Measurements from ENCODE around the gene ZDHHC8. TPM values are rescaled to one million over a fixed set of nuclear protein-coding genes. Genes with fewer than 3 reads are reported as not detected.

ZDHHC8 gene
- total RNA-seq, 2 donors from 2014 or later, result 20.0 to 21.4 TPM

- DNase-seq, result no peak
- peaks cover 0 to 28% of the 10 kb centered on the region in 2 donors for H3K36me3 ChIP-seq (replicated peaks in 1 of 2; ENCODE audit: insufficient read depth in 1 of 2, low read depth in 2 of 2)
- 47 to 58% methylated on average over 8 to 14 of the region's 14 CpGs for WGBS, 2 donors
Measured at GRCh38 chr22:20111045-20111688, 20.4 kb upstream of the ZDHHC8 start.

GRCh38 chr22:20111689-20112622, 19.6 kb upstream of the ZDHHC8 start:
- Histone ChIP-seq H3K36me3 (replicated peaks in 1 of 2; ENCODE audit: insufficient read depth in 1 of 2, low read depth in 2 of 2) (peaks cover 0 to 20% of the 10 kb centered on the region in 2 donors), H3K4me3 (no peak overlapping the region), H3K9me3 (no peaks in the 10 kb centered on the region), H3K27me3 (no peaks in the 10 kb centered on the region), H3K4me1 (peaks cover 50% of the 10 kb centered on the region), H3K27ac (peak overlapping the region; percentile 59 to 72 (median 68))
- TF ChIP-seq, protein P1, sequence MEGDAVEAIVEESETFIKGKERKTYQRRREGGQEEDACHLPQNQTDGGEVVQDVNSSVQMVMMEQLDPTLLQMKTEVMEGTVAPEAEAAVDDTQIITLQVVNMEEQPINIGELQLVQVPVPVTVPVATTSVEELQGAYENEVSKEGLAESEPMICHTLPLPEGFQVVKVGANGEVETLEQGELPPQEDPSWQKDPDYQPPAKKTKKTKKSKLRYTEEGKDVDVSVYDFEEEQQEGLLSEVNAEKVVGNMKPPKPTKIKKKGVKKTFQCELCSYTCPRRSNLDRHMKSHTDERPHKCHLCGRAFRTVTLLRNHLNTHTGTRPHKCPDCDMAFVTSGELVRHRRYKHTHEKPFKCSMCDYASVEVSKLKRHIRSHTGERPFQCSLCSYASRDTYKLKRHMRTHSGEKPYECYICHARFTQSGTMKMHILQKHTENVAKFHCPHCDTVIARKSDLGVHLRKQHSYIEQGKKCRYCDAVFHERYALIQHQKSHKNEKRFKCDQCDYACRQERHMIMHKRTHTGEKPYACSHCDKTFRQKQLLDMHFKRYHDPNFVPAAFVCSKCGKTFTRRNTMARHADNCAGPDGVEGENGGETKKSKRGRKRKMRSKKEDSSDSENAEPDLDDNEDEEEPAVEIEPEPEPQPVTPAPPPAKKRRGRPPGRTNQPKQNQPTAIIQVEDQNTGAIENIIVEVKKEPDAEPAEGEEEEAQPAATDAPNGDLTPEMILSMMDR (IDR thresholded peaks at IDR 0.05), result no peak
- no peak for TF ChIP-seq POLR2A (IDR thresholded peaks at IDR 0.05)
- ATAC-seq (peak; percentile 10), DNase-seq (peak in 3 of 4 donors; percentile 60 to 74 (median 74))
- WGBS, 2 donors, result 32 to 44% methylated on average over 4 to 7 of the region's 7 CpGs
- intact Hi-C loops (cut with DNase I), result no loop called here

More at GRCh38 chr22:20111045-20111688, 20.4 kb upstream of the ZDHHC8 start:
- Histone ChIP-seq H3K4me1 (peaks cover 47% of the 10 kb centered on the region), H3K27ac (peak overlapping the region in 3 of 4 donors; percentile 67 to 72 (median 70)), H3K27me3 (no peaks in the 10 kb centered on the region), H3K4me3 (no peak overlapping the region), H3K9me3 (no peaks in the 10 kb centered on the region)
- intact Hi-C loops (cut with DNase I), result no loop called here
- TF ChIP-seq POLR2A (IDR thresholded peaks at IDR 0.05), result no peak
- TF ChIP-seq, protein P1 (IDR thresholded peaks at IDR 0.05), result peak in 4 of 7 experiments; percentile 8 to 32 (median 25)
- no peak for ATAC-seq

GRCh38 chr22:20112623-20113511, 18.7 kb upstream of the ZDHHC8 start:
- H3K27ac ChIP-seq, result peak overlapping the region; percentile 59 to 72 (median 68)
- DNase-seq, result no peak

More at GRCh38 chr22:20112623-20113511, 18.7 kb upstream of the ZDHHC8 start:
- ATAC-seq, result no peak
- TF ChIP-seq POLR2A (IDR thresholded peaks at IDR 0.05), result no peak
- TF ChIP-seq, protein P1 (IDR thresholded peaks at IDR 0.05), result no peak
- no peaks in the 10 kb centered on the region for H3K9me3 ChIP-seq
- H3K4me3 ChIP-seq, result no peak overlapping the region
- H3K36me3 ChIP-seq (replicated peaks in 1 of 2; ENCODE audit: insufficient read depth in 1 of 2, low read depth in 2 of 2), result peaks cover 0 to 13% of the 10 kb centered on the region in 2 donors
- intact Hi-C loops (cut with DNase I), result no loop called here
- H3K4me1 ChIP-seq, result peaks cover 50% of the 10 kb centered on the region
- WGBS, 2 donors, result 86 to 89% methylated on average over 11 to 24 of the region's 26 CpGs
- no peaks in the 10 kb centered on the region for H3K27me3 ChIP-seq
